ENCODE results near the gene LEF1.

GRCh38 chr4:108155373-108155772 is 13.4 kb downstream of the LEF1 start:
- TF ChIP-seq CTCF (IDR thresholded peaks at IDR 0.05) (no peak), EZH2 (IDR thresholded peaks at IDR 0.05; ENCODE audit: borderline replicate concordance, insufficient read depth, low read depth, low read length, poor library complexity, severe bottlenecking) (no peak)

Data from B cell (primary cell).